ENCODE data around the gene C3orf80.

GRCh38 chr3:160187288-160187687, 37.9 kb upstream of the C3orf80 start:
- TF ChIP-seq CTCF (IDR thresholded peaks at IDR 0.05; ENCODE audit: borderline replicate concordance, extremely low read depth, low read length, poor library complexity, severe bottlenecking), result no peak
- TF ChIP-seq EZH2 (IDR thresholded peaks at IDR 0.05; ENCODE audit: borderline replicate concordance, low read depth, low read length, severe bottlenecking), result no peak
